ENCODE results near the gene NME7.

Gene NME7

GRCh38 chr1:169102567-169102966, 265.0 kb downstream of the NME7 start:
- TF ChIP-seq CTCF (IDR thresholded peaks at IDR 0.05; ENCODE audit: low read depth, low read length) = no peak
- no peak overlapping the region for H3K4me3 ChIP-seq (ENCODE audit: low read depth, low read length)

GRCh38 chr1:169100651-169101088, 266.9 kb downstream of the NME7 start:
- TF ChIP-seq CTCF (IDR thresholded peaks at IDR 0.05; ENCODE audit: low read depth, low read length) = no peak
- H3K4me3 ChIP-seq (ENCODE audit: low read depth, low read length) = no peak overlapping the region

- H3K4me3 ChIP-seq (ENCODE audit: low read depth, low read length) = no peak overlapping the region
- no peak for TF ChIP-seq CTCF (IDR thresholded peaks at IDR 0.05; ENCODE audit: low read depth, low read length)
Observed at GRCh38 chr1:169100208-169100607, 267.4 kb downstream of the NME7 start.

- TF ChIP-seq CTCF (IDR thresholded peaks at IDR 0.05; ENCODE audit: low read depth, low read length) = no peak
Observed at GRCh38 chr1:169099561-169099960, 268.0 kb downstream of the NME7 start.

GRCh38 chr1:169098380-169098779, 269.2 kb downstream of the NME7 start:
- TF ChIP-seq CTCF (IDR thresholded peaks at IDR 0.05; ENCODE audit: low read depth, low read length) = no peak
- H3K4me3 ChIP-seq (ENCODE audit: low read depth, low read length) = no peak overlapping the region

More at GRCh38 chr1:169099561-169099960, 268.0 kb downstream of the NME7 start:
- no peak overlapping the region for H3K4me3 ChIP-seq (ENCODE audit: low read depth, low read length)

GRCh38 chr1:169094897-169095569, 272.6 kb downstream of the NME7 start:
- H3K4me3 ChIP-seq (ENCODE audit: low read depth, low read length) = no peak overlapping the region
- no peak for TF ChIP-seq CTCF (IDR thresholded peaks at IDR 0.05; ENCODE audit: low read depth, low read length)

- TF ChIP-seq CTCF (IDR thresholded peaks at IDR 0.05; ENCODE audit: low read depth, low read length) = no peak
- H3K4me3 ChIP-seq (ENCODE audit: low read depth, low read length) = no peak overlapping the region
Observed at GRCh38 chr1:169092399-169092798, 275.2 kb downstream of the NME7 start.
